HG02973 (cell line): Measurements from ENCODE around the gene PEBP1.

Experiments used
- ATAC-seq: cut with Tn5 transposase; IDR thresholded peaks from one replicate; pipeline ENCODE4 v1.9.1; 2021; ENCODE audit warnings: moderate library complexity; ENCODE audit not compliant: unreplicated experiment

The PEBP1 gene

GRCh38 chr12:118190266-118190665 is 54.3 kb downstream of the PEBP1 start:
- no peak for ATAC-seq

GRCh38 chr12:118193477-118193876 is 57.6 kb downstream of the PEBP1 start:
- no peak for ATAC-seq

- ATAC-seq, result no peak
Observed at GRCh38 chr12:118193958-118194357, 58.0 kb downstream of the PEBP1 start.
